ENCODE measurements around the gene FAM219A. TPM values are rescaled to one million over a fixed set of nuclear protein-coding genes. Genes with fewer than 3 reads are reported as not detected.

Gene FAM219A
- total RNA-seq, 1 donor from 2014 or later: 25.9 TPM

DNA sequence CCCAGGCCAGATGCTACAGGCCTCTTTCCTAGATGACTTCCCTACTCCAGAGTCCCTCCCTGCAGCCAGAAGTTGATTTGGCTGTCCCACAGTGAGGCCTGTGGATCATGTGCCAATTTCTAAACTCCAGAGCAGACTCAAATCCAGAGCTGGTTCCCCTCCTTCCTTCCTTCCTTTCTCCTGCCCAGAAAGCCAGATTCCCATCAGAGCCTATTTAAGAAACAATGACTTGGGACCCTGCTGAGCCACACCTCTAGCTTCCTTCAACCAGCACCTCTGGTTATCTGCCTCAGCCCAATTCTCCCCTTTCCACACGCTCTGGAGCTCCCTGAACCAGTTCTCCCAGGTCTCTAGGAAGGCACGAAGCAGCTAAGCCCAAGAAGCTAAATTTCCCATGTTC lies 7.2 kb downstream of the FAM219A start:
- peaks cover 11% of the 10 kb centered on the region for H3K4me1 Mint-ChIP-seq (ENCODE audit: unreplicated experiment)
- H3K27me3 Mint-ChIP-seq (ENCODE audit: unreplicated experiment): no peaks in the 10 kb centered on the region
- H3K27ac Mint-ChIP-seq (ENCODE audit: unreplicated experiment): no peak overlapping the region
- DNase-seq (ENCODE audit: extremely low spot score, unreplicated experiment): no peak
- H3K4me3 Mint-ChIP-seq (ENCODE audit: unreplicated experiment): no peak overlapping the region
- no peaks in the 10 kb centered on the region for H3K36me3 Mint-ChIP-seq (ENCODE audit: unreplicated experiment)
- H3K9me3 Mint-ChIP-seq (ENCODE audit: unreplicated experiment): no peaks in the 10 kb centered on the region
- no peak for TF ChIP-seq CTCF (IDR thresholded peaks at IDR 0.05)

DNA sequence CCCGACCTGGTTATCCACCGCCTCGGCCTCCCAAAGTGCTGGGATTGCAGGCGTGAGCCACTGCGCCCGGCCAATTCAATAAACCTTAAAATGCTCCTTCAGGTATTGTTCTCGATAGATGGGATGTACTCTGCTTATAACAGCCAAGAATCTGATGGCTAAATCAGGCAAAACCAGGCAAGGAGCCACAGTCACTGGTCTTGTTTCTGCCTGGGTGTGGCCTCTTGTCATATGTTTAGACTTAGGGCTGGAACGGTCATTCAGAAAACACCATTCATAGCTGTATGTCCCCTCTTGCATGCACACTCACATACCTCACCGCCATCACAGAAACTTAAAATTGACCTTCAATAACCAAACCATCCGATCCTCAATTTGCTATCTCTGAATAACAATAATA lies 7.7 kb downstream of the FAM219A start:
- Mint-ChIP-seq H3K27ac (ENCODE audit: unreplicated experiment) (no peak overlapping the region), H3K36me3 (ENCODE audit: unreplicated experiment) (no peaks in the 10 kb centered on the region), H3K4me3 (ENCODE audit: unreplicated experiment) (no peak overlapping the region), H3K9me3 (ENCODE audit: unreplicated experiment) (no peaks in the 10 kb centered on the region), H3K4me1 (ENCODE audit: unreplicated experiment) (peaks cover 10% of the 10 kb centered on the region), H3K27me3 (ENCODE audit: unreplicated experiment) (no peaks in the 10 kb centered on the region)
- no peak for DNase-seq (ENCODE audit: extremely low spot score, unreplicated experiment)
- TF ChIP-seq CTCF (IDR thresholded peaks at IDR 0.05): no peak

GRCh38 chr9:34446951-34447350 lies 11.4 kb downstream of the FAM219A start:
- H3K27ac Mint-ChIP-seq (ENCODE audit: unreplicated experiment): no peak overlapping the region
- no peaks in the 10 kb centered on the region for H3K27me3 Mint-ChIP-seq (ENCODE audit: unreplicated experiment)
- TF ChIP-seq CTCF (IDR thresholded peaks at IDR 0.05): no peak
- DNase-seq (ENCODE audit: extremely low spot score, unreplicated experiment): no peak
- peaks cover 11% of the 10 kb centered on the region for H3K4me1 Mint-ChIP-seq (ENCODE audit: unreplicated experiment)
- H3K36me3 Mint-ChIP-seq (ENCODE audit: unreplicated experiment): no peaks in the 10 kb centered on the region
- no peaks in the 10 kb centered on the region for H3K9me3 Mint-ChIP-seq (ENCODE audit: unreplicated experiment)
- H3K4me3 Mint-ChIP-seq (ENCODE audit: unreplicated experiment): no peak overlapping the region

GRCh38 chr9:34446468-34446891 lies 11.9 kb downstream of the FAM219A start:
- Mint-ChIP-seq H3K27me3 (ENCODE audit: unreplicated experiment) (no peaks in the 10 kb centered on the region), H3K36me3 (ENCODE audit: unreplicated experiment) (no peaks in the 10 kb centered on the region), H3K4me3 (ENCODE audit: unreplicated experiment) (no peak overlapping the region), H3K27ac (ENCODE audit: unreplicated experiment) (no peak overlapping the region), H3K9me3 (ENCODE audit: unreplicated experiment) (no peaks in the 10 kb centered on the region), H3K4me1 (ENCODE audit: unreplicated experiment) (peaks cover 12% of the 10 kb centered on the region)
- DNase-seq (ENCODE audit: extremely low spot score, unreplicated experiment): no peak
- no peak for TF ChIP-seq CTCF (IDR thresholded peaks at IDR 0.05)

DNA sequence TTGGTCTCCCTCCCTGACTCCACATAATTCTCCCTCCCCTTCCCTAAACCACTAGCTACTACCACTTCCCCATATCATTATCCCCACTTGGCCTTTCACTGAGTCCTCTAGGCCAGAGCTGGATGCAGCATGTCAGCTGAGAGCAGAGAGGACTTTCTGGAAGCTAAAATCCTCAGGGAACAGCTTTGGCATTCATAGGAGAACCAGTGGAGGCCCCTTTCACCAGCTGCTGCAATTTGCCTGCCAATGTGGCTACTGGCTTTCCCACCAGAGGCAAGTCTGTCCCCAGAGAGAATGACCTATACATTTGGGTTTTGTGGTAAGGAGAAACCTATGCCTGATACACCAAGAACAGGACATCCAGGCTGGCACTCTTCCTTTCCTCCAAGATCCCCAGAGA lies 14.4 kb downstream of the FAM219A start:
- Mint-ChIP-seq H3K4me1 (ENCODE audit: unreplicated experiment) (peaks cover 19% of the 10 kb centered on the region), H3K36me3 (ENCODE audit: unreplicated experiment) (peaks cover 1% of the 10 kb centered on the region), H3K27me3 (ENCODE audit: unreplicated experiment) (no peaks in the 10 kb centered on the region), H3K9me3 (ENCODE audit: unreplicated experiment) (no peaks in the 10 kb centered on the region), H3K27ac (ENCODE audit: unreplicated experiment) (peak overlapping the region; percentile 4), H3K4me3 (ENCODE audit: unreplicated experiment) (no peak overlapping the region)
- TF ChIP-seq CTCF (IDR thresholded peaks at IDR 0.05): no peak
- DNase-seq (ENCODE audit: extremely low spot score, unreplicated experiment): no peak

All from osteocyte (in vitro differentiated cells).